NCI-H2029 treated with DMSO at 0.1 percent for 48 hours (cell line): ENCODE measurements around the gene TM9SF4.

Experiments used
- DNase-seq: peaks from one replicate; lab custom pipeline; 2025; lab: John Stamatoyannopoulos, UW

Gene TM9SF4

DNA sequence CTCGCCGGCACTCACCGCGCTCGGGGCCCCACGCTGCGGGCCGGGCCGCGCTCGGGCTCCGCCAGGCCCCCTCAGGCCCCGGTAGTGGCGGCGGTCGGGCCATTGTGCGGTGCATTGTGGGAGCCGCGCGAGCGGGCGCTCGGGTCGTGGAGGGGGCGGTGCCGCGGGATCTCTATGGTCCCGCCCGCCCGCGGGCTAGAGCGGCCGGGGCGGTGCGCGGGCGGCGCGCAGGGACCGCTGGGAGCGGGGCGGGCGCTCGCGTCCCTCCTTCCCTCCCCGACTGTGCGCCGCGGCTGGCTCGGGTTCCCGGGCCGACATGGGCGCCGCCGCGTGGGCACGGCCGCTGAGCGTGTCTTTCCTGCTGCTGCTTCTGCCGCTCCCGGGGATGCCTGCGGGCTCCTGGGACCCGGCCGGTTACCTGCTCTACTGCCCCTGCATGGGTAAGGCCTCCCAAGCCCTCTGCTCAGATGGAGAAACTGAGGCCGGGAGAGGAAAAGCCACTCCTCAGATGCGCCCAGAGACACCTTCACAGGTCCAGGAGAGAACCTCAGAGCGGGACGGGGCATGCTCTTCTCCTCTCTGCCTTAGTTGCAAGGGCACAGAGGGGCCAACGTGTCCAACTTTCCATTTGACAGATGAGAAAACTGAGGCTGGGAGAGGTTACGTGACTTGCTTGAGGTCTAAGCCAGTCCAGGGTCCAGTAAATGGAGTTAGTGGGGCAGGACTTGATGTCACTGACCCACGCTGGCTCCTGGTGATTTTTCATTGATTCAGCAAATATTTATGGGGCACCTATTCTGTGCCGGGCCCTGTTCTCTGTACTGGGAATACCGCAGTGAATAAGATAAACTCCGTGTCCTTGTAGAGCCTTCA lies 98.3 kb downstream of the TM9SF4 start, which contains the start of the genes PLAGL2 and POFUT1:
PLAGL2 (minus strand) TSS at position 118 of the 873 bp plus-strand sequence. CDS start 5,565 bp downstream, outside the sequence.
POFUT1 (plus strand) TSS at position 255 of the 873 bp plus-strand sequence; CDS start at position 317, 62 bp downstream.
- DNase-seq = peak; percentile 60

DNA sequence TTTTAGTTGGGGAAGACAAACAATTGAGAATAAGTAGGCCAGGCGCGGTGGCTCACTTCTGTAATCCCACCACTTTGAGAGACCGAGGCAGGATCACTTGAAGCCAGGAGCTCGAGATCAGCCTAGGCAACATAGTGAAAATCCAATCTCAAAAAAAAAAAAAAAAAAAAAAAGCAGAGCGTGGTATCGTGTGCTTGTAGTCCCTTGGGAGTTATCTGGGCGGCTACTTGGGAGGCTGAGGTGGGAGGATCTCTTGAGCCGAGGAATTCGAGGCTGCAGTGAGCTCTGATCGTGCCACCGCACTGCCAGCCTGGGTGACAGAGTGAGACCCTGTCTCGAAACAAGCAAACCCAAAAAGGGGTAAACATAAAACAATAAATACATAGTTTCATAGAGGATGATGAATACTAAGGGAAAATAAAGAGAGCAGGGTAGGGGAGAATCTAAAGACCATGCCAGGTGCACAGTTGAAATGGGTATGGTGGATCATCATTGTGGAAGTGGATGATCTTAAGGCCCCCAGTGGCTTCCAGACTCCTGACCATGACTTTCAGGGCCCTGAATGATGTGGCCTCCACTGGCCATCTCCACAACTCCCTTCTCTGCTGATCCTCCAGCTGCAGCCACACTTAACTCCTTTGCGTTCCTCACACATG lies 99.1 kb downstream of the TM9SF4 start:
- no peak for DNase-seq

DNA sequence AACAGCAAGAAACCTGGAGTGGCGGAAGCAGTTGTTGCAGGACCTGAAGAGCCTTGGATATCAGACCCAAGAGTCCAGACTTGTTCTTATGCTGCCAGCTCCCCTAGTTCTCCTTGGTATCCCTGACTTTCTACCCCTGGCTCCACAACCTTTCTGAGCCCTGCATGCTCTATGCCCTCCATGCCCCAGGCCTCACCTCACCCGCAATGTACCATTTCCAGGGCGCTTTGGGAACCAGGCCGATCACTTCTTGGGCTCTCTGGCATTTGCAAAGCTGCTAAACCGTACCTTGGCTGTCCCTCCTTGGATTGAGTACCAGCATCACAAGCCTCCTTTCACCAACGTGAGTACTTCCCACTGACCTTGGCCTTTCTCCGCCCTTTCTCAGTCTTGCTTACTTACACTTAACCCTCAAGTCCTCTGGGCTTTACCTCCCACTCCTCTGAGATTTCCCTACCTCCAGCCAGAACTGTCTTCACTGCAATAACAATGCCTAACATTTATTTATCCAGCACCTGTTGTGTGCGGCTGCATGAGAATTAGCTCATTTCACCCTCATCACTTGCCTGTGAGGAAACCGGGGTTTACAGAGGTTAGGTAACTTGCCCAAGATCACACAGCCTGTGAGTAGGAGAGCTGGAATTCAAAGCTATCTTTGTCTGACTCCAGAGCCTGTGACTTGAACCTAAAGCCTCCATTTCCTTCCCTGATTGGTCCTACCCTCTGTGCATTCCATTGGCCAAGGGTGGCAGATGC lies 100.5 kb downstream of the TM9SF4 start:
- no peak for DNase-seq

DNA sequence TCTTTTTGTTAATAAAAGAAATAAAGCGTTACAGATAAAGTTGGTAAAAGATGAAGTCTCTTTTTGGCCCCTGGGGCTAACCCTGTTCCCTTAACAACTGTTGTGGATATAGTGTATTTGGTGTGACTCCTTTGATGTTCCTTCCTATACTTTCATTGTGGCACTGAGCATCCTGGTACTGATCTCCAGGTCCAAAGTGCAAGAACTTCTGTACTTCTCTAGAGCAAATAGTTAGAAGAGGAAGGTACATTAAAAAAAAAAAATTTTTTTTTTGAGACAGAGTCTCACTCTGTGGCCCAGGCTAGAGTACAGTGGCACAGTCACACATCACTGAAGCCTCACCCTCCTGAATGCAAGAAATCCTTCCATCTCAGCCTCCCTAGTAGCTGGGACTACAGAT lies 104.4 kb downstream of the TM9SF4 start:
- DNase-seq = no peak

DNA sequence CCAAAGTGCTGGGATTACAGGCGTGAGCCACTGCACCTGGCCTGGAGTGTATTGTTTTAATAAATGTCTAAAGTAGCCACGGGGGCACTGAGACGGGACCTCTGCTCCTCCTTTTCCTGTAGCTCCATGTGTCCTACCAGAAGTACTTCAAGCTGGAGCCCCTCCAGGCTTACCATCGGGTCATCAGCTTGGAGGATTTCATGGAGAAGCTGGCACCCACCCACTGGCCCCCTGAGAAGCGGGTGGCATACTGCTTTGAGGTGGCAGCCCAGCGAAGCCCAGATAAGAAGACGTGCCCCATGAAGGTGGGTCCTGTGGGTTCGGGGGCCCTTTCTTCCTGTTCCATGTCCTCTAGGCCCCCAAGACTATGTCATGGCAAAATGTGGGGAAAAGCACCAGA lies 105.6 kb downstream of the TM9SF4 start:
- no peak for DNase-seq

DNA sequence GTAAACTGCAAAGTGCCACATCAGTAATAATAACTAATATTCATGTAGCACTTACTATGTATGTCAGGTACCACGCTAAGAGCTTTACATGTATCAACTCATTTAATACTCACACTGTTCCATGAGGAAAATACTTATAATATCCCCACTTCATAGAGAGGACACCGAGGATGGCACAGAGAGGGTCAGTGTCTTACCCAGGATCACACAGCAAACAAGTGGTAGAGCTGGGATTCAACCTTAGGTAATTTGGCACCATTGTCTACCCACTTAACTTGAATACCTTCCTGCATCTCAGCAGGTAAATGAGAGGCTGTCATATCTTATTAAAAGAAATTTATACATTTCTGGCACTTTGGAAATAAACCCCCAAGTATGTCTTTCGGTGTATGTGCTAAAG lies 106.2 kb downstream of the TM9SF4 start:
- DNase-seq = no peak

DNA sequence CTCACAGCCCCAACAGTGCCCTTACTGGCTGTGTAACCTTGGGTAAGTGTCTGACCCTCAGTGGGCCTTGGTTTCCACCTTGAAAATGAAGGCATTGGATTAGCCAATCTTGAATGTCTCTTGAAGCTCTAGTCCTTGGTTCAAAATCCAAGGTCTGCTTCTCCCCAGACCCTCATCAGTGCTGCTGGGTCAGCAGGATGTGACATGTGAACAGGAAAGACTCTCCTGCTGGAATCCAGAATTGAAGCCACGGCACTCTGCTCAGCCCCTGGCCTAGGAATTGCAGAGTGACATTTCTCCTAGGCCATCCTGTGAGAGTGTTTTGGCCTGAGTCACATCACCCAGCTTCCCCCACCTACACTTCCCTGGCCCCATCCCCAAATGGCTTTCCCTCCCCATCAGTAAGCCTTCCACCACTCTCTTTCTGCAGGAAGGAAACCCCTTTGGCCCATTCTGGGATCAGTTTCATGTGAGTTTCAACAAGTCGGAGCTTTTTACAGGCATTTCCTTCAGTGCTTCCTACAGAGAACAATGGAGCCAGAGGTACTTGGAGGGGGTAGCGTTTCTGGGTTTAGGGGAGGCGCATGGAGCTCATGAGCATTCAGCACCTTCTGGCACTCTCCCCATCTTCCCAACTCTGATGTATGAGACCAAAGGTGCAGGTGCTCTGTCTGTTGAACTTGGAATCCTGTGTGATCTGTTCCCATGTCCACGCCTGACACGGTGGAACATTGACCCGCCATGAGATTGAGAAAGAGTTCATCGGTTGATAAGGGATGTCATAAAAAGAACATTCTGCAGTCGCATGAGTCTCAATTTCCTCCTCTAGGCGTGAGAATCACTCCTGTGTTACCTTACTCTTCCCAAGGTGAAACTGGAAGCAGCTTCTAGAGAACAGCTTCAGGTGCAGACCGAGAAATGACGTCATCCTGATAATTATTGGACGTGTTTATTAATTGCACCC lies 106.9 kb downstream of the TM9SF4 start:
- no peak for DNase-seq
